Measurements from ENCODE around the gene PPP1R2B.

Gene PPP1R2B

DNA sequence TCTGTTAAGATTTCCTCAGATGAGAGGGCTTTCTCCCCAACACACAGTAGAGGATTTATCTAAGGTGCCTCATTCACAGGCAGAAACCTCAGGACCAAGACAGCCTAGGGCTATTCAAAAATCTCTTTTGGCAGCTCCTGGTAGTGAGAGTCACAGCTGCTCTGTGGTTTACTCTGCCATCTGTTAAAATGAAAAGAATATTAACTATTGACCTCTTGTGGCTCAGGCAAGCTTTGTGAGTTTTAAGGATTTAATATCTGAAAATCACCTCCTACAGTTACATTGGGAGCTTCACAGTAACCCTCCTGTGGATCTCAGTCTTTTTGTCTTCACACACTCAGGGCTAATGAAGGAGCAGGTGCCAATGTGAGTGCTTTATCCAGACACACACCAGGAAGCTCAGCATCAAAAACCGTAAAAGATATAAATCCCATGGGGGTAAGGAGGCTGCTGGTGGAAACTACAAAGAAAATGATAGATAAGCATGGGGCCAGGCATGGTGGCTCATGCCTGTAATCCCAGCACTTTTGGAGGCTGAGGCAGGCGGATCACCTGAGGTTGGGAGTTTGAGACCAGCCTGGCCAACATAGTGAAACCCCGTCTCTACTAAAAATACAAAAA lies 29.7 kb downstream of the PPP1R2B start:
- DNase-seq (ENCODE audit: low read depth in 2 of 2), result no peak

DNA sequence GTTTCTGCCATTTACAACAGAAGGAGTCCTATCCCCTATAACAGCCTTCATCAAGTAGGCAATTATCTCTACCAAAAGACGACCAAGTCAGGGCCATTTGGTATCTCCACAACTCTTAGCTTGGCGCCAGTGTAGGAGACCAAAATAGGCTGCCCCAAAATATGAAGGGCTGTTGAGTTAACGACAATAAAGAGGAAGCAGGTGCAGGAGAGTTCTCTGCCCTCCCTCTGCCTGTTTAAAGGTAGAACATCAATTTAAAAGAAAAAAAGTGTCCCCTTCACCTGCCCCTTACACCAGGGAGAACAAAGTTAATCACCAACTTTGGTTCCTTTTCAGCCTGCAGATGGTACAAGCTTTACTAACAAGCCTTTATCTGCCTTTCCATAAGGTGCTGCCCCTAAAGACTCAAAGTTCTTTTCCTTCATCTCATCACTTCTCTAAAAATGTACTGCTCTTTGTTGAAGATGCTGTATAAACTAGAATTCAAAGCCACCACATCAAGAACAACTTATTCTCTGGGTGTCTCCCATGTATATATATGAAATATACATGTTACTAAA lies 33.3 kb downstream of the PPP1R2B start:
- DNase-seq (ENCODE audit: low read depth in 2 of 2), result no peak

DNA sequence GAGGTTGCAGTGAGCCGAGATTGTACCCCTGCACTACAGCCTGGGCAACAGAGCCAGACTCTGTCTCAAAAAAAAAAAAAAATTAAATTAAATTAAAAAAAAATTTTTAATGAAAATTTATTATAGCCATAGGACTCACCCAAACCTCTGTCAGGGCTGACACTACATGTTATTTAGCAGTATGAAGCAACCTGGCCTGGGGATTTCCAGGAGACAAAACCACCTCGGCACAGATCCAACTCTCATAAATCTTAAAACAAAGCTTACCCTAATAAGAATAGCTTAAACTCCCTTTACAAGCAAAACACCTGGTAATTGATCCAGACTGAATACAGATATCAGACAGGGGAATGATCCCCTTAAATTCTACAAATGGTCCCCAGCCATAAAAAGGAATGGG lies 38.4 kb downstream of the PPP1R2B start:
- DNase-seq (ENCODE audit: low read depth in 2 of 2), result no peak

DNA sequence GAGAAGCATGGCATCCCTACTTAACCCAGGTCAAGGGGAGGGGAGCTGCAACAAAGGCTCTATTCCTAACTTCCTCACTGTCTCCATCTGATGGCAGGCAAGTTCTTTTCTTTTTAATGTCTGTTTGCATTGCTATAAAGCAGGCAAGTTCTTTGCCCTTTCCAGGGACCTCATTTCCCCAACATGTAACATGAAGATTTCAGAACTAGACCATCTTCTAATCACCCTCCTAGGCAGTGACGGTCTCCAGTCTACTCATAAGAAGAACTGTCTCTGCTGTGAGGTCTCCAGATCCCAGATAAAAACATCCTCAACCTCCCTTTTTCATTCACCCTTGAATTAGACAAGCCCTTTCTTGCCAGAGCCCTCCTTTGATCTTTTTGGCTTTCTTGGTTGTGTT lies 42.1 kb downstream of the PPP1R2B start:
- DNase-seq (ENCODE audit: low read depth in 2 of 2), result no peak

DNA sequence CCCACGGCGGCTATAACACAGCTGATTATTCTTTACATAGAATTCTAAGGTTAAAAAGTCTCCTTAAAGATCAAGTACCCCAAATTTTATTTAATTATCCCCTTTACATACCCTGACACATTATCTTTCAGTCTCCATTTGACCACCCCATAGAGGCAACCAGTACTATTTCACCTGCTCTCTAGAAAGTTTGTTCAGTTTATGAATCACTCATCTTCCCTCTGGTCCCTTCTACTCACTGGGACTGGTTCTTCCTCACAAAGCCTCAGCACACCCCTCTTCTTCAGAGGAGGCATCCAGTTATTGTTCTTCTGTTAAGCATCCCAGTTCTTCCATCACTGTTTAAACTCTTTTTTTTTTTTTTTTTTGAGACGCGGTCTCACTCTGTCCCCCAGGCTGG lies 42.8 kb downstream of the PPP1R2B start:
- DNase-seq (ENCODE audit: low read depth in 2 of 2), result no peak

DNA sequence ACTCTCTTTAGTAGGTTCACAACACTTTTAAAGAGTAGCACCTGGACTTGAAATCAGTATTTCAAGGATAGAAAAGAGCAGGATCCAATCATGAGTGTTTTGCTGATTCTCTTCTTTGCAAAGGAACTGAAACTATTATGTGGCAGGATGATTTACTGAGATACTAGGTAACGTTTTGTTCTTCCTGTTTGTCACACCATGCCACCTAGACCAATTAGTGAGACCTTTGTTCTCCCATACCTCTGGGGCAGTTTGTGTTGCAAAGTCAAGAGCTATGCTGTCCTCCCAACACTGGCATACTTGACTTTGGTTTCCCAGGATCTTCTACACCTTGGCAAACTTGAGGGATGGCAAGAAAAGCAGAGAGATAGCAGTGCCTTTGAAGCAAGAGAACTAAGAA lies 43.4 kb downstream of the PPP1R2B start:
- no peak for DNase-seq (ENCODE audit: low read depth in 2 of 2)

DNA sequence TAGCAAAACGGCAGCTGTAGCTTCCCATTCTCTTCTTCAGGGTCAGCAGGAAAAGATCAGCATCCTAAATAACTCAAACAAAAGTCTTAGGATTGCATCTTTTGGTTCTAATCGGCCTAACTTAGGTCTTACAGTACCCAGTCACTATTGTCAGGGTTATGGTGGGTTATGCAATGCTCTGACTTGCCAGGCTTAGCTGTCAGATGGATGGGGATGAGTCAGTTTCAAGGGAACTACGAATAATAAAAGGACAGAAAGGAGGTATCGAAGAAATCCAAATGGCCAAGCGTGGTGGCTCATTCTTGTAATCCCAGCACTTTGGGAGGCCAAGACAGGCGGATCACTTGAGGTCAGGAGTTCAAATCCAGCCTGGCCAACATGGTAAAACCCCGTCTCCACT lies 46.5 kb downstream of the PPP1R2B start:
- no peak for DNase-seq (ENCODE audit: low read depth in 2 of 2)

Measured in stimulated activated CD8-positive, alpha-beta memory T cell treated with anti-CD3 and anti-CD28 coated beads, Interleukin-2, amount 100 ng/mL, for 48 hours (primary cell).